Smooth muscle cell (in vitro differentiated cells): ENCODE measurements around the gene GRID2. TPM values are rescaled to one million over a fixed set of nuclear protein-coding genes. Genes with fewer than 3 reads are reported as not detected.

Experiments
- DNase-seq: peaks from one replicate; lab custom pipeline; 2025; ENCODE audit not compliant: unreplicated experiment; lab: John Stamatoyannopoulos, UW
- H2AFZ ChIP-seq: fragments of 200-600 bp; sonication (generic); 2 replicates; pipeline ENCODE4 v1.6.0; 2016; ENCODE audit warnings: antibody characterized with exemption, low read depth, mild to moderate bottlenecking
- H3F3A ChIP-seq: fragments of 200-600 bp; sonication (generic); 2 replicates; pipeline ENCODE4 v1.6.0; 2017; ENCODE audit warnings: antibody characterized with exemption, low read depth
- H3K27ac ChIP-seq: fragments of 200-600 bp; sonication (generic); 2 replicates; pipeline ENCODE4 v1.5.1; 2016; ENCODE audit warnings: low read depth, mild to moderate bottlenecking
- H3K27me3 ChIP-seq: fragments of 200-600 bp; sonication (generic); 2 replicates; pipeline ENCODE4 v1.6.1; 2016; ENCODE audit warnings: low read depth, mild to moderate bottlenecking
- H3K36me3 ChIP-seq: fragments of 200-600 bp; sonication (generic); 2 replicates; pipeline ENCODE4 v1.5.1; 2016; ENCODE audit warnings: low read depth
- H3K4me1 ChIP-seq: fragments of 200-600 bp; sonication (generic); 2 replicates; pipeline ENCODE4 v1.5.1; 2016; ENCODE audit warnings: low read depth
- H3K4me2 ChIP-seq: fragments of 200-600 bp; sonication (generic); 2 replicates; pipeline ENCODE4 v1.6.0; 2016; ENCODE audit warnings: mild to moderate bottlenecking
- H3K4me3 ChIP-seq: fragments of 200-600 bp; sonication (generic); 2 replicates; pipeline ENCODE4 v1.5.1; 2016; ENCODE audit warnings: mild to moderate bottlenecking
- H3K79me2 ChIP-seq: fragments of 200-600 bp; sonication (generic); 2 replicates; pipeline ENCODE4 v1.6.0; 2016; ENCODE audit warnings: low read depth, mild to moderate bottlenecking
- H3K9ac ChIP-seq: fragments of 200-600 bp; sonication (generic); 2 replicates; pipeline ENCODE4 v1.6.0; 2016; ENCODE audit warnings: low read depth
- H3K9me3 ChIP-seq: fragments of 200-600 bp; sonication (generic); replicated peaks from 2 replicates; pipeline ENCODE4 v1.5.1; 2016; ENCODE audit warnings: low read depth
- H4K20me1 ChIP-seq: fragments of 200-600 bp; sonication (generic); 2 replicates; pipeline ENCODE4 v1.6.0; 2016; ENCODE audit warnings: low read depth
- WGBS: methylation state at CpG from one replicate; pipeline ENCODE4 v1.1.7; 2016; ENCODE audit warnings: low lambda C conversion rate; 5-methylcytosine and 5-hydroxymethylcytosine counted together
- polyA plus RNA-seq: library from polyadenylated mRNA; unstranded; fragments of >200 nt; fragmentation: Nextera tagmentation; extraction: Ambion mirVana; gene quantifications from 2 replicates; pipeline ENCODE4 v1.2.1, GENCODE V29; 2016
- total RNA-seq: library from RNA; depleted of rRNA; stranded (reverse); fragments of >200 nt; gene quantifications from 2 replicates; pipeline ENCODE4 v1.2.3, GENCODE V29; 2014
- TF ChIP-seq, protein P1 (sequence below): fragments of 200-600 bp; sonication (generic); IDR thresholded peaks from 2 replicates; pipeline ENCODE4 v1.5.1; 2017; ENCODE audit warnings: borderline replicate concordance, mild to moderate bottlenecking, antibody characterized with exemption; ENCODE audit not compliant: insufficient read depth, poor library complexity, severe bottlenecking

Gene GRID2
- total and polyA plus RNA-seq, 2 experiments from 2014 or later = 1.2 TPM; not detected in 1

DNA sequence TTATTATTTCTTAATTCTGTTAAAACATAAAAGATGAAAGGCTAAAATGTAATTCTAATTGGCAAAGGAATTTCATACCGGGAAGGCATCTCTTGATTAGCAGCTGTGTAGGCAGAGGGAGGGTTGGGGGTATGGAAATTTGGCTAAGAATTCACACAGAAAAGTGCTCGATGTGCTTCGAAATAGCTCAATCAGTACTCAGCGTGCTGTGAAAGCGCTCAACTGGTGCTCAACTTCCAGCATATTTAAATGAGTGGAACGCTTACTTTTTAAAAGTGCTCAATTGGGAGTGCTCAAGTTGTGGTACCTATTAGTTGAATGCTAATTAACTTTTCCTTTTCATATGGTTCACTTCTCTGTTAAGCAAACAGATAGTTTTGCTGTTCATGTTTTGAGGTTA, 828.9 kb downstream of the GRID2 start:
- no peak overlapping the region for H3K4me2 ChIP-seq
- H2AFZ ChIP-seq = no peak overlapping the region
- H3K4me3 ChIP-seq = no peak overlapping the region
- no peaks in the 10 kb centered on the region for H3K79me2 ChIP-seq
- no peaks in the 10 kb centered on the region for H4K20me1 ChIP-seq
- H3K9me3 ChIP-seq = no peaks in the 10 kb centered on the region
- 37% methylated on average over 6 of the region's 6 CpGs for WGBS
- no peaks in the 10 kb centered on the region for H3K36me3 ChIP-seq
- H3F3A ChIP-seq = no peaks in the 10 kb centered on the region
- H3K4me1 ChIP-seq = no peaks in the 10 kb centered on the region
- no peak for DNase-seq
- no peak overlapping the region for H3K27ac ChIP-seq
- H3K9ac ChIP-seq = no peak overlapping the region
- TF ChIP-seq, protein P1, sequence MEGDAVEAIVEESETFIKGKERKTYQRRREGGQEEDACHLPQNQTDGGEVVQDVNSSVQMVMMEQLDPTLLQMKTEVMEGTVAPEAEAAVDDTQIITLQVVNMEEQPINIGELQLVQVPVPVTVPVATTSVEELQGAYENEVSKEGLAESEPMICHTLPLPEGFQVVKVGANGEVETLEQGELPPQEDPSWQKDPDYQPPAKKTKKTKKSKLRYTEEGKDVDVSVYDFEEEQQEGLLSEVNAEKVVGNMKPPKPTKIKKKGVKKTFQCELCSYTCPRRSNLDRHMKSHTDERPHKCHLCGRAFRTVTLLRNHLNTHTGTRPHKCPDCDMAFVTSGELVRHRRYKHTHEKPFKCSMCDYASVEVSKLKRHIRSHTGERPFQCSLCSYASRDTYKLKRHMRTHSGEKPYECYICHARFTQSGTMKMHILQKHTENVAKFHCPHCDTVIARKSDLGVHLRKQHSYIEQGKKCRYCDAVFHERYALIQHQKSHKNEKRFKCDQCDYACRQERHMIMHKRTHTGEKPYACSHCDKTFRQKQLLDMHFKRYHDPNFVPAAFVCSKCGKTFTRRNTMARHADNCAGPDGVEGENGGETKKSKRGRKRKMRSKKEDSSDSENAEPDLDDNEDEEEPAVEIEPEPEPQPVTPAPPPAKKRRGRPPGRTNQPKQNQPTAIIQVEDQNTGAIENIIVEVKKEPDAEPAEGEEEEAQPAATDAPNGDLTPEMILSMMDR = no peak
- H3K27me3 ChIP-seq = no peaks in the 10 kb centered on the region

DNA sequence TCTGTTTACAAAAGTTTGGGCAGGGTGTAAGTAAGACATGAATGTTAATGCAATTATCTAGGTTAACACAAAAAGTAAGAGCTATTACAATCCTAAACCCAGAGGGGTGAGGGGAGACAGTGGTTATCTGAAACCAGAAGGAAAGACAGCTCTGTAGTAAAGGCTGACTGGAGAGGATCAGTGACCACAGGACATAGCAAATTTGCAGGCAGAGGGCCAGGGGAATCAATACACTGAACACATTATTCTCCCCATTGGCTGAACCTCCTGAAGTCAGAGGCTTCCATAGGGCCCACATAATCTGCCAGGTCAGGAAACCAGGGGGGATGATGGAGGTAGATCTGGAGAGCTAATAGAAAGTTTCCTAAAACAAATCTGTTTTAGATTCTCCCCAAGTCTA, 835.4 kb downstream of the GRID2 start:
- DNase-seq = no peak
- Histone ChIP-seq H3K27me3 (no peaks in the 10 kb centered on the region), H3K27ac (no peak overlapping the region), H3K9ac (no peak overlapping the region), H3F3A (no peaks in the 10 kb centered on the region), H4K20me1 (no peaks in the 10 kb centered on the region), H3K4me3 (no peak overlapping the region), H2AFZ (no peak overlapping the region), H3K4me2 (no peak overlapping the region), H3K79me2 (no peaks in the 10 kb centered on the region), H3K9me3 (no peaks in the 10 kb centered on the region), H3K4me1 (no peaks in the 10 kb centered on the region), H3K36me3 (no peaks in the 10 kb centered on the region)
- TF ChIP-seq, protein P1 = no peak

DNA sequence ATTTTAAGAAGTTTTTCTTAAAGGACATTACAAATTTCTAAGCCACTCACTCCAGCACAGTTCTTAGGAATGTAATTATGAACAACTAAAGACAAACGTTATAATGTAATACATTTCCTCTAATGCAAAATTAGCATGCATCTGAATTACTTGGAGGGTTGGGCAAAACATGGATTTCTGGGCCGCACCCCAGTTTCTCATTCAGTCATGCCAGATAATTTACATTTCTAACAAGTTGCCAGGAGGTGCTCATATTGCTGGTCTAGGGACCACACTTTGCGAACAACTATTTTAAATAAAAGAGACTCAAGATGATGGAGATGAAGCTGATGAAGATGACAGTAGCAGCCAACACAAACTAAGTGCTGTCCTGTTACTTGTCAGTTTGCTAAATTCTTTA, 840.1 kb downstream of the GRID2 start:
- Histone ChIP-seq H3K4me3 (no peak overlapping the region), H3K4me1 (peaks cover 16% of the 10 kb centered on the region), H2AFZ (no peak overlapping the region), H3K9ac (no peak overlapping the region), H3K36me3 (no peaks in the 10 kb centered on the region), H3K79me2 (no peaks in the 10 kb centered on the region), H3K27me3 (no peaks in the 10 kb centered on the region), H3K4me2 (no peak overlapping the region), H3K27ac (no peak overlapping the region), H3F3A (no peaks in the 10 kb centered on the region), H4K20me1 (no peaks in the 10 kb centered on the region), H3K9me3 (no peaks in the 10 kb centered on the region)
- TF ChIP-seq, protein P1 = no peak
- no peak for DNase-seq
- 86% methylated on average over 3 of the region's 3 CpGs for WGBS

DNA sequence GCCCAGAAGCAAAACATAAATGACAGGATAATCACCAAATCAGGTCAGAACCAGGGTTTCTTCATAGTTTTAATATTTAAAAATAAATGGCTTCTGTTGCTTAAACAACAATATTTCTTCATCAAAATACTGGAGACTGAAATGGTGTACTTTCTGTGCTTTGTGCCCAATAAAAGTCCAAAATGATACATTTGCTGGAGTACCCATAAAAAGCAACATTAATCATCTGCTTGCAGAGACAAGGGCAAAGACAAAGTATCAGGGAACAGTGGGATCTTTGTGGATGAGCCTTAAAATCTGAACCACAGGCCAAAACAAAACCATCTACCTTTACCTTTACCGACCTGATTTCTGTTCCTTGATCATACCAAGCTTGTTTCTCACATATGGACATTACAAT, 840.9 kb downstream of the GRID2 start:
- no peak overlapping the region for H3K27ac ChIP-seq
- H2AFZ ChIP-seq = no peak overlapping the region
- no peaks in the 10 kb centered on the region for H3K36me3 ChIP-seq
- H3K9me3 ChIP-seq = no peaks in the 10 kb centered on the region
- no peak overlapping the region for H3K4me3 ChIP-seq
- WGBS = 71% methylated on average over 1 of the region's 1 CpG
- H3K4me2 ChIP-seq = no peak overlapping the region
- no peaks in the 10 kb centered on the region for H3K27me3 ChIP-seq
- no peak for DNase-seq
- TF ChIP-seq, protein P1 = no peak
- peaks cover 16% of the 10 kb centered on the region for H3K4me1 ChIP-seq
- no peaks in the 10 kb centered on the region for H4K20me1 ChIP-seq
- H3F3A ChIP-seq = no peaks in the 10 kb centered on the region
- no peak overlapping the region for H3K9ac ChIP-seq
- no peaks in the 10 kb centered on the region for H3K79me2 ChIP-seq
